ENCODE measurements around the gene TMEM147. TPM values are rescaled to one million over a fixed set of nuclear protein-coding genes. Genes with fewer than 3 reads are reported as not detected.

TMEM147 gene
- total RNA-seq, 1 donor from 2014 or later: 37.4 TPM

DNA sequence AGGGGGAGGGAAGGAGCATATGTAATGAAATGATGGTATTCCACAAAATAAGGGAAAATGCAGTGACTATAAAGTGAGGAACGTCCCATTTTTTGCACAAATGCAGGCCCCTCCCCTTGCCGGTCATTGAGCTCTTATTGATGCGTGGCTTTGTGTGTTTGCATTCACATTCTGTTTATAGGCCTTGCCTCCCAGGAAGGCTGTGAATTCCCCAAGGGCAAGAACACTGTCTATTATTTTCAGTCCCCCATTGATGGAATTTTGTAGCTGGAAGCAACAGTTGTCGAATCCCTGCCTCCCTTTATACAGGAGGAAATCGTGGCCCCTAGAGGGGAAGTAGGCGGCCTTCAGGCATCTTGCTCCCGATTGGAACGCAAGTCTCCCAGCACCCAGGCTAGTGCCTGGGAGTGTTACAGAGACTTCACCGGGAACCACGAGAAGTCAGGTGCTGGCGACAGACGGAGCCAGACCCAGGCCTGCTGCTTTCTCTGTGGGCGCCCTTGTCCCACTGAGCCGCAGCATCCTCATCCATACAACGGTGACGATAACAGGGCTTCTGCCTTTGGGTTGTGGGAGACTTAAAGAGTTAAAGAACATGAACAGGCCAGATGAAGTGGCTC lies 24.2 kb upstream of the TMEM147 start:
- no peak for DNase-seq

DNA sequence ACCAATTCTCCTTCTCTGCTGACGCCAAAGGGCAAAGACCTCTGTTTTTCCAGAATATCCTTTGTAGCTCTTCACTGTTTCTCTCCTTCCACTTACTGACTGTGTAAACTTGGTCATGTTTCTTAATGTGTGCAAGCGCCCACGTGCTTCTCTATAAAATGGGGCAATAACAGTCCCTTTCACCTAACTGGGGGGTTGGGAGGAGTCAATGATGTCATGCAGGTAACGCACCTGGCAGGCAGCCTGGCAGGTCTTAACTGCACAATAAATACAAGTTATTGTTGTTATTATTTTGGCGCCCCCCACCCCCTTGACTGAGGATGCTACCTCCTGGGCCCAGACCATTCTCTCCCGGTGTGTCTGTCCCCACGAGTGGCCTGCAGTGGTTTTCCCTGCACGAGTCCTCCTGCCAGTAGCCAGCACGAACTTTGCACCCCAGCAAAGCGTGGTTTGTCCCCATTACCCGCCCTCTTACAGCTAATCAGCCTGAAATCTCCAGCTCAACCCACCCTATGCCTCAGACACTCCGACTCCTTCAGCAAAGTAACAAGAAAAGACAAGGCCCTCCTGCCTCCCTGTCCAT lies 22.6 kb upstream of the TMEM147 start:
- DNase-seq: no peak

DNA sequence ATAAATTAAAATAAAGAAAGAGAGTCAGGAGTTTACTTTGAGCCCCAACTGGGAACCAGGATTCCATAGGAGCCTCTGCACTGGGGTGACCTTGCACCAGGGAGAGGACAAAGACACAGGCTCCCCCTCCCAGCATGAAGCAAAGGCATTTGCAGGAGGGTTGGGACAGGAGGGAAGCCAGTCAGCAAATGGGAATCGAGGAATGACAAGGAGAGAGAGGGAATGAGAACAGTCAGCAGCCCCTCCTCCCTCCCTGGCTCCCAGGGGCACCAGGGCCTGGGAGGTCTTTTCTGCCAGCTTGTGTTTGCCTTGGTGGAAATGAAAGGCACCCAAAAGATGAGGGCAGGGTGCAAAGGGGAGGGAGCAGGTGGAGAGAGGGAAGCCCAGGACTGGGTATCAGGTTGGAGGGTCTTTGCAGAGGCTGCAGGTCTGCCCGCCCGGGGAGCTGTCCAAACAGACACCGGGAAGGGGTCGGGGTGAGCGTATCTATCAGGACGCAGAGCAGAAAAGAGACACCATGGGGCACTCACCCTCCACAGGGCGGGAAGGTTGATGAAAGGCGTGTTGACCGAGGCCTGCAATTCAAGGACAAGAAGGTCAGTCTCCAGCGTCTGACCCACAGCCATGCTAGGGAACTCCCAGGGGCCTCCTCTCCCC lies 21.1 kb upstream of the TMEM147 start:
- DNase-seq: no peak

DNA sequence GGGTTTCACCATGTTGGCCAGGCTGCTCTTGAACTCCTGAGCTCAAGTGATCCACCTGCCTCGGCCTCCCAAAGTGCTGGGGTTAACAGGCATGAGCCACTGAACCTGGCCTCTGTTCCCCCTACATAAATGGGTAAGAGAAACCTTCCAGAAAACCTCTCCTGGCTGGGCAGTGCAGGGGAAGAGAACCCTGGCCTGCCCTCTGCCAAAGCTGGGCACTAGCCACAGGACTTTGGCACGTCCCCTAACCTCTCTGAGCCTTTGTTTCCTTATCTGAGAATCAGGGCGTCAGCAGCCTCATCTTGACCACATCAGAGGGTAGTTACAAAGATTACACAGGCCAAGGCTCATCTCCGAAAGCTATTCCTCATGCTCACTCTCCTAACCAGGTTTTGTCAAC lies 19.6 kb upstream of the TMEM147 start:
- DNase-seq: no peak

DNA sequence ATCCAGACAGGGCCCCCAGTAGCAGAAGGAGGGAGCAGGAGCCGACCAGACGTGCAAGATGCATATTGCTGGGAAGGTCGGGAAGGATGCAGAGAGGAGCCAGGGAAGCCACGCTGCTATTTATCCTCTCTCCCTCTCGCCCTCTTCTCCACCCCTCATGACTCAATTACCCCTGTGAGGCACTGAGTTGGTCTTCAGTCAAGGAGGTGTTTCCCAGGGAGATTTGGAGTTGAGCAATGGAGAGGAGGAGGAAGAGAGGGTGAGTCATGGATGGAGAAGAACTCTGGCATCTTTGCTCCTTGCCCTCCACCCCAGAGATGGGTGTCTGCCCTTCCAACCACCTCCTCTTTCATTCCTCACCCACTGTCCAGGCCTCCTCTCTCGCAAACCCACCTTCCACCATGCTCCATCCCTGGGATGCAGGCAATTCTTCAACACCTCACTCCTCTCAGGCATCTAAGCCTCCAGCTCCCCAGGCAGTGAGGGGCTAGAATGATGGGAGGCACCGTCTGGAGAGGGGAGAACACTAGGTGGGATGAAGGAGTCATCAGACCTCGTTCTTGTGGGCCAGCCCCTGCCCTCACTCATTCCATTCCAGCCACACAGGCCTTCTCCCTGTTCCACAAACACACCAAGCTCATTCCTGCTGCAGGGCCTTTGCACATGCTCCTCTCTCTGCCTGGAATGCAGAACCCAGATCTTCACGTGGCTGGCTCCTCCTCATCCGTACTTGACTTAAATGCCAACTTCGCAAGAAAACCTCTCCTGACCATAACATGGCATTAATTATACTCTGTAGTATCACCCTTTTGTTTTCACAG lies 17.0 kb upstream of the TMEM147 start, which contains the start of gene SBSN:
Gene SBSN, minus strand, starts transcription at position 94 of the 821 bp plus-strand sequence. Its CDS starts 30 bp downstream, at position 64.
- DNase-seq: no peak

DNA sequence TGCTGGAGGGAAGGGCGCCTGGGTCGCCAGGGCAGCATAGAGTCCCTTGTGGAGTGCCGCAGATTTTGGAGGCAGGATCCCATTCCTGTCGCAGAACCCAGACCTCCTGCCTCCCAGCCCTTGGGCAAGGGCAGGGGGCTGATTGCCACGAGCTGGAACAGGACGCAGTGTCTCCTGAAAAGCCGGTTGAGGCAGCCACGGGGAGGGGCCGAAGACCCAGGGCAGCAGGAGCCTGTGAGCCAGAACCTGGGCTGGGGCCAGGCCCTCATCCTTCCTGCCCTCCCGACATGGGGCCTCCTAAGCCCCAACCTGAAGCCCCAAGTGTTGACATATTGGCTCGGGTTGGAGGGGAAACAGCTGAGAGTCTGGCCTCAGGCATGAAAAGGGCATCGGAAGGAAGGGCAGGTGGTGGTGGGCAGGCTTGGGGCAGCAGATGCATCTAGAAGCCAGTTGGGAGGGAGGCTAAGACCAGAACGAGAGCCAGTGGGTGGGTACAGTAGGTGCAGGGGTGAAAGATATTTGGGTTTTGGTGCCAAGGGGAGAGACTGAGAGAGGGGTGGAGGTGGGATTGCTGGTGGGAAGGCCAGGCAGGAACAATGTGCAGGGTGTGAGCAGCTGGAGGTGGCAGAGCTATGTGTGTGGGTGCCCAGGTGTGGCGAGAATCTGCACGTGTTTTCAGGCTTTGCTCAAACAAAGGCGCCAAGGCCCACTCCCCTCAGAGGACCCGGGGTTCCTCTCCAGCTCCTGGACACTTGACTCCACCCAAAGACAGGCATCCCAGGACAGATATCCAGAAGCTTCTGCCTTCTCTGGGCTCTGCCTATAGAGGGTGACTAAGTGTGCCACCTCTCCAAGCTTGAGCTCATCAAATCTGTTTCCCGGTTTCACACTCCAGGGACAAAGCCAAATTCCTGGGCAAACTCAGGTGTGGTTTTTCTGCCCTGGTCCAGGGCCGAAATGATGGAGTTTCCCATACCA lies 15.9 kb upstream of the TMEM147 start:
- DNase-seq: no peak

DNA sequence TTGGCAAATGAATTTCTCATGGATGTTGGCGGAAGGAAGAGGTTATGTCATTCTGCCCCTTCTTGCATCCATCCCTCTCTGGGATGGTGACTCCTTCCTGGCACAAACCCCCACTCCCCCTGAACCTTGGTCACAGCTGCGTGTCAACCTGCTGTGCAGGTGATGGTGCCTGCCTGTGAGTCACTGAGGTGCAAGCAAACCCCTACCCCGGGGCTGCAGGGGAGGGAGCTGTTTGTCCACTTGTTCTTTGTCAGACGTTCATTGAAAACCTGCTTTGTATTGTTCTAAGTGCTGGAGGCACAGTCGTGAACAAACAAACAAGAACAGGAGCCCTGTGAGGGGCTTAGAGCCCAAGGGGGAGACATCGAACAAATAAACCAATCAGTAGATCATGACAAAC lies 14.1 kb upstream of the TMEM147 start:
- no peak for DNase-seq

DNA sequence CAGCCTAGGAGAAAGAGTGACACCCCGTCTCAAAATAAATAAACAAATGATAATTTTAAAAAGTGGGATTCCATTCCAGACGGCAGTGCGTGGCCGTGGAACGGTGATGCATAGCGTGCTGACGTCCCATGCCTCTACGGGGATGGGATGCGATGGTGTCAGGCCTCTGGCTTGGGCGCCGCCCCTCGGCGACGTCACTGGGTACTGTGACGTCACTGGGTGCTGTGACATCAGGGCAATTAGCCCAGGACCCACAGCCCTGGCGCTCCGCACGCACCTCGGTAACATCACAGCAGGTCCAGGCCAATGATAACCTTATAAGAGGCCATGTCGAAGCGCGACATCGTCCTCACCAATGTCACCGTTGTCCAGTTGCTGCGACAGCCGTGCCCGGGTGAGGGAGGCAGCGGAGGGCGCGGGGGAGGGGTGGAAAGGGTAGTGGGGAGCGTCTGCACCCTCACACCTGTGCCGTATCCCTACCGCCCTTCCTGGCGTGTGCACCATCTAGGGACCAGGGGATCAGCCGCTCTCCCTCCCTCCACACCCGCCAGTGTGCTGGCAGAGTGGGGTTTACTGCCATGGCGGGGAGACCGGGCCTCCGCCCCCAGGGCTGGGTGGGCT lies 12.1 kb upstream of the TMEM147 start, which contains the start of gene GAPDHS:
Gene GAPDHS, plus strand, starts transcription at position 256 of the 621 bp plus-strand sequence. Its CDS starts 72 bp downstream, at position 328.
- no peak for DNase-seq

DNA sequence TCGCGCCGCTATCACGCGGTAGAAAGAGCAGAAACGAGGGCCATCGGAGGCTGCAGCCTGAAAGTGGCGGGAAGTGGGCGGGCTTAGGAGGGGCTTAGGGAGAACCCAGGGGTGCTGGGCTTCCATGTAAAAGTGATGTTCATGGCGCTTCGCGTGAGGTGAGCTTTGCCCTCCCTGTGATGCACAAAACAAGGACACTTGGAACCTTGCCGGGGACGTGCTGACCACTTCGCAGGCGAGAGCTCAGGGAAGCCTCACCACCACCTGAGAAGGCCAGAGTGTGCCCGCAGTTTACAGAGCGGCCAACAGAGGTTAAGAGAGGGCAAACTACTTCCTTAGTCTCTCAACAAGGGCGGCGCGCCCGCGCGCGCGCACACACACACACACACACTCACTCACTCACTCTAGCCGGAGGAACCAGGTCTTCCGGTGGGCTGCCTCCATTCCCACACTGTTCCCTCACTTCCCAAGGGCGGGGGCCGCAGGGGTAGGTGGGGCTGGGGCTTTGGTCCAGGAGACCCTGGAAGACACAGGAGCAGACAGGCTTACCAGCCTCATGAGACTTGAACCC lies 11.5 kb upstream of the TMEM147 start:
- no peak for DNase-seq

DNA sequence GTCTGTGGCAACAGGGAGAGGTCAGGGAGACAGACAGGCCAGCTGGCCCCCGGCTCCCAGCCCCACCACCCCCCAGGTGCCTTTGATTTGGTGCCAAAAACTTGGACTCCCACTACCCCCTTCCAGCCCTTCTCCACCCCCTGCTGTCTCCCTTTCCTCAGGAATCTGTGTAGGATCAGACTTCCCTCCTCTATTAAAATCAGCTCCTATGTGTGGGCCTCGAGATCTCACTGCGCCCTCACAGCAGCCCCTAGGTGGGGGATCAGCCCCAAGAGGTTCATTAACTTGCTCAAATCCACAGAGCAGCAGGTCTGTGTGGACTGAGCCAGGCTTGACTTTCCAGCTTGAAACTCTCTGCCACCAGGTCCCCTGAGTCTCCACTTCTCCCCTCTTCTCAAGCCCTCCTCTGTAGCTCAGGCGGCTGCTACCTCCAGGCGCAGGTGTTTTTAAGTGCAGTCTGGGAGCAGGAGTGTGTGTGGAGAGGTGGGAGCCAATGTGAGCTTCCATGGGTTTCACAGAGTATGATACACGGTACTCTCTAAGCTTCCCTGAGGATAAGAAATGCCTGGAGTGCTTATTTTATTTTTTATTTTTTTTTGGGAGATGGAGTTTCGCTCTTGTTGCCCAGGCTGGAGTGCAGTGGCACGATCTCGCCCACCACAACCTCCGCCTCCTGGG lies 10.5 kb upstream of the TMEM147 start:
- no peak for DNase-seq

DNA sequence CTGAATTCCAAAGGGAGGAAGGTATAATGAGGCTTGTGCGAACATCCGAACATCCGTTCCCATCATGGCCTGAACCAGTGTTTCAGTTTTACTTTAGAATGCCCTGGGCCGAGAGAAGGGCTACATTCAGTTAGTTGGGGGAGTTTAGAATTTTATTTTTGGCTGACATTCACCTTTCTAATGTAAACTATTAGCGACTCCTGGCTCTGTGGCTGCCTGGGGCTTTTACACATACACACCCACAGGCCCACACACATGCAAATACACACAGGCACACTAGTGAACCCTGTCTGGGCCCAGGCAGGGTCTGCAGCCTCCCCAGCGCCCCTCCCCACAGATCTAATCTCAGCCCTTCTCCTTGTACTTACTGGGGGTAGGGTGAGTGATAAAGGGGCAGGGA lies 6.1 kb upstream of the TMEM147 start:
- no peak for DNase-seq

DNA sequence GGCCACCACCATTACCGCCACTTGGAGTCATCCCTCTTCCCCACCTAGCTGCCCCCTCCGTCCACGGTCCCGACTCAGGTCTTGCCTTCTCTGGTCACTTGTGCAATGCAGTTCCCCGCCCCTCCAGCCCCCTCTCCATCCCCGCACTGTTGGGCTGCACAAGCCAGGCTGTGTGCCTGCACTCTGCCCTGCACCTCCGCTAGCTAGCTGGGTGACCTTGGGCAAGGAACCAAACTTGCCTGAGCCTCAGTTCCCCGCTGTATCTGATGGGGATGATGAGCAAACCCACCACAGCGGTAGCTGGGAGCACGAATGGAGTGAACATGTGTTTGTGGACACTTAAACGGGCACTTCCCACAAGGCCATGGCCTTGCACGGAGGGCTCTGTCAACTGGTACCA lies 5.6 kb upstream of the TMEM147 start:
- no peak for DNase-seq

DNA sequence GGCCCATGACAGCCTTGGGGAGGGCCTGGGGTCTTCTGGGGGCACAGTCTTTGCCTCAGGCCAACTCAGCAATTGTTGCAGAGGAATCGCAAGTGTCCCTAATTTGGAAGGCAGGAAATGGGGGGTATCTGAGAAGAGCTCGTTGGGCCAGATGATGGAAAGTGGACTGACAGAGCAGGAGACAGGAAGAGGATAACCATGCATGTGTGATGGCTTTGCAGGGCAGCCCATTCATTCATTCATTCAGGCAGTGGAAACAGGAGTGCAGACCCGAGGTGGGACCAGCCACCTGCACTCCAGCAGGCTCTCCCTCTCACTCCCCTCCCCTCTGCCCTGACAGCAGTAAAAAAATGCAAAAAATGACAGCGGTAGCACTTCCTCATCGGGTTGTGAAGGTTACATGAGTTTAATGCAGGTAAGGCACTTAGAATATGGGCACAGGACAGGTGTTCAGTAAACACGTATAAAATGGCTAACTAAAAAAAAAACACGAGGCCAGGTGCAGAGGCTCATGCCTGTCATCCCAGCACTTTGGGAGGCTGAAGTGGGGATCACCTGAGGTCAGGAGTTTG lies 5.0 kb upstream of the TMEM147 start:
- DNase-seq: no peak

DNA sequence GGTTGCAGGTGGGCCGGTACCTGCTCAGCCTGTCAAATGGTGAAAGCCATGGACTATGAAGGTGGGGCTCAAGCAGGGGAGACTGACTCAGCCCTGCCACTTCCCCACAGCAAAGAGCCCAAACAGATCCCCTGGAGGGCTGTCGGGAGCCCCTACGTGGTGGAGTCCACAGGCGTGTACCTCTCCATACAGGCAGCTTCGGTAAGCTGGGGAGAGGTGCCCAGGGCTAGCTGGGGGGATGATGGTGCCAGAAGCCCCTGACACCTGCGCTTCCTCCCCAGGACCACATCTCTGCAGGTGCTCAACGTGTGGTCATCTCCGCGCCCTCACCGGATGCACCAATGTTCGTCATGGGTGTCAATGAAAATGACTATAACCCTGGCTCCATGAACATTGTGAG lies 3.2 kb upstream of the TMEM147 start:
- no peak for DNase-seq

DNA sequence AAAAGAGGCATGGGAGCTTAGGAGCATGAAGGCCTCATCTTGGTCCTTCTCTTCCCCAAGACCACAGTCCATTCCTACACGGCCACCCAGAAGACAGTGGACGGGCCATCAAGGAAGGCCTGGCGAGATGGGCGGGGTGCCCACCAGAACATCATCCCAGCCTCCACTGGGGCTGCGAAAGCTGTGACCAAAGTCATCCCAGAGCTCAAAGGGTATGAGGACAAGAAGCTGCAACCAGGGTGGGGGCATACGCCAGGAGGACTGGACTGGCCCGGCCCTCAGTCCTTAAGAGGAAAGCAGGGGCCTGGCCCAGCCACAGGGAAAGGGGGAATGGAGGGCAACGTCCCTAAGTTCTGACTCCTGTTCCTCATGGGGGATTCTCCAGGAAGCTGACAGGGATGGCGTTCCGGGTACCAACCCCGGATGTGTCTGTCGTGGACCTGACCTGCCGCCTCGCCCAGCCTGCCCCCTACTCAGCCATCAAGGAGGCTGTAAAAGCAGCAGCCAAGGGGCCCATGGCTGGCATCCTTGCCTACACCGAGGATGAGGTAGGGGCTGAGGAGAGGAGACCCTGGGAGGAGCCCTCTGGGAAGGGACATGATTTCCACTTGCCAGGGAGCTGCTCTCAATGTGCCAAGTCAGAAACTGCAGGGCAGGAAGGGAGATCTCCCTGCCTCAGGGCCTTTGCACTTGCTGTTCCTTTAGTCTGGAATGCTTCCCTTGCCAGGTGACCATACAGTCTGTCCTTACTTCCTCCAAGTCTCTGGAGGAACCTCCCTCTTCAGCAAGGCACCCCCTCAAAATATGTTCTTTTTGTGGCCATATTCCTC lies 1.9 kb upstream of the TMEM147 start:
- DNase-seq: no peak

DNA sequence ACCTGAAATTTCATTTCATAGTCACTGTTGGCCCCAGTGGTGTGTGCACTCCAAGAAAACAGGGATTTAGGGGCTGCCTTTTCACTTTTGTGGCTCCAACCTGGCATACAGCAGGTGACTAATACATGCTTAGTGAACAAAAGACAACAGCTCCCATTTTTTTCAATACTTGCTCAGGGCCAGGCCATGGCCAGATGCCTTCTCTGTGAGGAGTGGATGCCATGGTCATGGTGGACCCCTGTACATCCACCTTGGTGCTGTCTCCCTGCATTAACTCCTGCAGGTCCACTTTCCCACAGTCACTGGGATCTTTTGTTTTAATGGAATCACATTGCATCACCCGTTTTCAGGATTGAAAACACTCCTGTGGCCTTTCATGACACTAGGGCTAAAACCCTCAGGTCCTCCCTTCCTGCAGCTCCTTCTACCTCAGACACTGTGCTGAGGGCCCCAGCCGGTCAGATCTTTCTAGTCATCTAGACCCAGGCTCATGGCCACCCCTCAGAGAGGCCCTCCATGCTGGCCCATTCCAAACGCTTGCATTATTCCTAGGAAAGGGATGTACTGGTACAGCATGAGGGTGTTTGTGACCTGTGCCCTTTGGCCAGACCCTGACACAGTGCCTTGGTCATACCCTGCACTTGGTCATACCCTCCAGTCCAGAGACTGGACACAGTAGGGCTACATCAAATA lies 1.2 kb upstream of the TMEM147 start:
- no peak for DNase-seq

DNA sequence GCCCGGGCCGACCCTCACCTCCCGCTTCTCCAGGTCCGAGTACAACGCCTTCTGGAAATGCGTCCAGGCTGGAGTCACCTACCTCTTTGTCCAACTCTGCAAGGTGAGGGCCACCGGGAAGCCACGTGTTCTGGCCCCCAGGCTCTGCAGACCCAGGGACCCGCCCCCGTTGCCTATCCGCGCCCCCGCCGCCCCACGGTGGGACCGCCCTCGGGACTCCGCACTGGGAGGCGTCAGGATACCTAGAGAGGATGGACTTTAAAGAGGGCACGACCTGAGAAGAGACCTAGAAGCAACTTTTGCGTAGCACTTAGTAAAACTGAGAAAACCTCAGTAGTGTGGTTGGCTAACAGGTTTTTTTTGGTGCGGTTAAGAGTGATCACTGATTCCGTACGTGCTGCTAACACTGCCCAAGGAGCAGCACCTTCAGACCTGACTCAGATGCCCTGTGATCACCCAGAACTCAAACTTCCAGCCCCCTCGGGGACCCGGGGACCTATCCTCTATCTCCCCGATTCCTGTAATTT lies 492 bp downstream of the TMEM147 start:
- DNase-seq: no peak

DNA sequence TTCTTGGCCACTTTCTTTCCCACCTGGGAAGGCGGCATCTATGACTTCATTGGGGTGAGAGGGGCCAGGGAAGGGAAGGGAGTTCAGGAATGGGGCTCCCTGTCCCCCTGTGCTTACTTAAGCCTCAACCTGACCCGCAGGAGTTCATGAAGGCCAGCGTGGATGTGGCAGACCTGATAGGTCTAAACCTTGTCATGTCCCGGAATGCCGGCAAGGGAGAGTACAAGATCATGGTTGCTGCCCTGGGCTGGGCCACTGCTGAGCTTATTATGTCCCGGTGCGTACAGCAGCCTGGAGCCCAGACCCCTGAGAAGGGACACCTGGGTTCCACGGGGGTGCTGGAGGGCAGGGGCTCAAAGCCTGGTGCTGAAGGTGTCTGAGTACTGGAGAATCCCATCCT lies 1.1 kb downstream of the TMEM147 start:
- DNase-seq: no peak
